Lower lobe of right lung (tissue), 2 donors: ENCODE data around the gene EPHA2. TPM values are rescaled to one million over a fixed set of nuclear protein-coding genes. Genes with fewer than 3 reads are reported as not detected.
A peak's percentile ranks its signal among the peaks of the same experiment; 100 is the strongest.

Experiments
- ATAC-seq, 2 donors: fragments of 200-7000 bp; cut with Tn5 transposase; one replicate each; pipeline ENCODE4 v1.9.1; 2020 to 2022; ENCODE audit warnings: mild to moderate bottlenecking in 2 of 2, moderate library complexity in 2 of 2
- DNase-seq: peaks from one replicate; pipeline ENCODE4 v3.0.0-alpha.2; 2020
- H3K27ac ChIP-seq: fragments of 200-600 bp; one replicate; pipeline ENCODE4 v1.8.0; 2022
- H3K27me3 ChIP-seq: fragments of 200-600 bp; one replicate; pipeline ENCODE4 v1.8.0; 2022; ENCODE audit warnings: low read depth
- H3K36me3 ChIP-seq: fragments of 200-600 bp; one replicate; pipeline ENCODE4 v1.8.0; 2022; ENCODE audit warnings: mild to moderate bottlenecking
- H3K4me1 ChIP-seq: fragments of 200-600 bp; one replicate; pipeline ENCODE4 v1.8.0; 2022
- H3K4me3 ChIP-seq: fragments of 200-600 bp; one replicate; pipeline ENCODE4 v1.8.0; 2022; ENCODE audit warnings: mild to moderate bottlenecking
- H3K9me3 ChIP-seq: fragments of 200-600 bp; one replicate; pipeline ENCODE4 v1.8.0; 2022
- CTCF ChIP-seq: fragments of 200-600 bp; IDR thresholded peaks from one replicate; pipeline ENCODE4 v1.8.0; 2022; ENCODE audit warnings: antibody characterized with exemption, mild to moderate bottlenecking
- intact Hi-C: fragments of 100-400 bp; cut with DNase I; formaldehyde crosslinking; loops from one replicate; pipeline ENCODE4 v1.11.0; 2022
- total RNA-seq: library from RNA; stranded (reverse); fragmentation: NEBNext Ultra II Directional; extraction: Animal tissue kit (Norgen Biotek cat#: 25700); gene quantifications from one replicate; pipeline ENCODE4 v1.2.1, GENCODE V29; 2021
- donor health status: DM: no; HTN: yes; CAD: no; lungs with severe emphysema.

EPHA2 gene
- total RNA-seq, 1 donor from 2014 or later: 20.4 TPM

GRCh38 chr1:16195518-16195905 lies 39.6 kb upstream of the EPHA2 start:
- Histone ChIP-seq H3K4me1 (no peaks in the 10 kb centered on the region), H3K27me3 (peaks cover 4% of the 10 kb centered on the region), H3K9me3 (no peaks in the 10 kb centered on the region), H3K4me3 (no peak overlapping the region), H3K36me3 (peaks cover 5% of the 10 kb centered on the region), H3K27ac (no peak overlapping the region)
- intact Hi-C loops: no loop called here
- no peak for DNase-seq
- peak in 1 of 2 donors; percentile 47 for ATAC-seq
- TF ChIP-seq CTCF: no peak

- no peak for DNase-seq
- H3K4me3 ChIP-seq: no peak overlapping the region
- intact Hi-C loops: no loop called here
- TF ChIP-seq CTCF: no peak
- no peak overlapping the region for H3K27ac ChIP-seq
- H3K9me3 ChIP-seq: no peaks in the 10 kb centered on the region
- H3K36me3 ChIP-seq: no peaks in the 10 kb centered on the region
- peaks cover 4% of the 10 kb centered on the region for H3K27me3 ChIP-seq
- ATAC-seq: no peak
- H3K4me1 ChIP-seq: peaks cover 6% of the 10 kb centered on the region
Measured at GRCh38 chr1:16191916-16192546, 36.2 kb upstream of the EPHA2 start.

- no peaks in the 10 kb centered on the region for H3K36me3 ChIP-seq
- H3K4me1 ChIP-seq: peaks cover 6% of the 10 kb centered on the region
- intact Hi-C loops: no loop called here
- H3K27ac ChIP-seq: no peak overlapping the region
- DNase-seq (peak; percentile 54), ATAC-seq (no peak)
- no peak overlapping the region for H3K4me3 ChIP-seq
- H3K27me3 ChIP-seq: peaks cover 4% of the 10 kb centered on the region
- no peak for TF ChIP-seq CTCF
- H3K9me3 ChIP-seq: no peaks in the 10 kb centered on the region
Measured at GRCh38 chr1:16191309-16191708, 35.4 kb upstream of the EPHA2 start.

- no peak for DNase-seq
- intact Hi-C loops: loop anchor here (5.0 kb wide), 1 partner anchor 108 kb away; no protein-coding TSS in a partner anchor
- ATAC-seq: no peak
- Histone ChIP-seq H3K27ac (no peak overlapping the region), H3K36me3 (no peaks in the 10 kb centered on the region), H3K4me3 (no peak overlapping the region), H3K4me1 (peaks cover 6% of the 10 kb centered on the region), H3K27me3 (peaks cover 4% of the 10 kb centered on the region), H3K9me3 (no peaks in the 10 kb centered on the region)
- TF ChIP-seq CTCF: no peak
Measured at GRCh38 chr1:16189921-16190621, 34.2 kb upstream of the EPHA2 start.

- no peak overlapping the region for H3K27ac ChIP-seq
- intact Hi-C loops: loop anchor here (5.0 kb wide), 1 partner anchor 107 kb away; no protein-coding TSS in a partner anchor
- H3K4me1 ChIP-seq: peaks cover 10% of the 10 kb centered on the region
- H3K27me3 ChIP-seq: peaks cover 4% of the 10 kb centered on the region
- TF ChIP-seq CTCF: no peak
- H3K4me3 ChIP-seq: no peak overlapping the region
- no peaks in the 10 kb centered on the region for H3K9me3 ChIP-seq
- ATAC-seq (no peak), DNase-seq (no peak)
- no peaks in the 10 kb centered on the region for H3K36me3 ChIP-seq
Measured at GRCh38 chr1:16189003-16189402, 33.1 kb upstream of the EPHA2 start.
